Testis (tissue), 3 donors: ENCODE data around the gene ABHD2. TPM values are rescaled to one million over a fixed set of nuclear protein-coding genes. Genes with fewer than 3 reads are reported as not detected.

ENCODE experiments used
- DNase-seq: peaks from one replicate; pipeline ENCODE4 v3.0.0-alpha.2; 2019
- H3K27ac ChIP-seq, 2 donors: fragments of 200-600 bp; sonication (generic); one replicate each; pipeline ENCODE4 v1.5.1; 2019
- H3K27me3 ChIP-seq: fragments of 200-600 bp; sonication (generic); one replicate; pipeline ENCODE4 v1.5.1; 2019
- H3K36me3 ChIP-seq: fragments of 200-600 bp; sonication (generic); one replicate; pipeline ENCODE4 v1.5.1; 2017; ENCODE audit warnings: low read depth; ENCODE audit errors: missing control alignments
- H3K4me1 ChIP-seq: fragments of 200-600 bp; sonication (generic); one replicate; pipeline ENCODE4 v1.5.1; 2019
- H3K4me3 ChIP-seq, 2 donors: fragments of 200-600 bp; sonication (generic); one replicate each; pipeline ENCODE4 v1.5.1; 2017 to 2019
- H3K9me3 ChIP-seq: fragments of 200-600 bp; sonication (generic); one replicate; pipeline ENCODE4 v1.5.1; 2017
- CTCF ChIP-seq, 3 experiments: fragments of 450-650 bp in 2 of 3; fragments of 200-600 bp in 1 of 3; sonication (generic) in 1 of 3; IDR thresholded peaks; one replicate each; pipeline ENCODE4 v1.5.1; 2016 to 2019; ENCODE audit warnings: antibody characterized with exemption in 3 of 3, mild to moderate bottlenecking in 2 of 3, moderate library complexity in 1 of 3
- POLR2A ChIP-seq: fragments of 450-650 bp; IDR thresholded peaks from one replicate; pipeline ENCODE4 v1.6.1; 2017; ENCODE audit warnings: antibody characterized with exemption, mild to moderate bottlenecking, moderate library complexity
- WGBS, 2 donors: methylation state at CpG; one replicate each; pipeline ENCODE4 v1.1.5; 2018; 5-methylcytosine and 5-hydroxymethylcytosine counted together
- intact Hi-C: fragments of 100-400 bp; cut with DNase I; formaldehyde crosslinking; loops from one replicate; pipeline ENCODE4 v1.15.1; 2023; ENCODE audit warnings: low total_unique reads
- polyA plus RNA-seq: library from polyadenylated mRNA; stranded (reverse); fragments of 350-450 nt; fragmentation: Illumina TruSeq; extraction: RNeasy Lipid Tissue Mini Kit (QIAGEN cat#74804); gene quantifications from one replicate; pipeline ENCODE4 v1.2.3, GENCODE V29; 2014; ENCODE audit warnings: low read depth, low replicate concordance; ENCODE audit not compliant: insufficient read depth
- total RNA-seq, 2 donors: library from RNA; depleted of rRNA; stranded (reverse); fragments of >200 nt; gene quantifications; one replicate each; pipeline ENCODE4 v1.2.3, GENCODE V29; 2016

The ABHD2 gene
- total and polyA plus RNA-seq, 3 donors from 2014 or later: 82.5 to 214 (median 109) TPM

- Histone ChIP-seq H3K4me1 (no peaks in the 10 kb centered on the region), H3K9me3 (no peaks in the 10 kb centered on the region), H3K4me3 (no peak overlapping the region), H3K27me3 (no peaks in the 10 kb centered on the region), H3K36me3 (no peaks in the 10 kb centered on the region), H3K27ac (no peak overlapping the region)
- DNase-seq: peak; percentile 88
- 25 to 26% methylated on average over 13 of the region's 13 CpGs for WGBS, 2 donors
- TF ChIP-seq POLR2A (no peak), CTCF (IDR thresholded peaks at IDR 0.05) (peak; percentile 93 to 98 (median 97))
- intact Hi-C loops: loop anchor here (5.0 kb wide), 1 partner anchor 120 kb away; no protein-coding TSS in a partner anchor
These were observed 30.6 kb upstream of the ABHD2 start for GRCh38 chr15:89057506-89058133.

GRCh38 chr15:89058376-89058775 lies 29.9 kb upstream of the ABHD2 start:
- H3K4me3 ChIP-seq: no peak overlapping the region
- no peak for DNase-seq
- no peaks in the 10 kb centered on the region for H3K9me3 ChIP-seq
- no peaks in the 10 kb centered on the region for H3K4me1 ChIP-seq
- intact Hi-C loops: loop anchor here (5.0 kb wide), 1 partner anchor 119 kb away; no protein-coding TSS in a partner anchor
- no peaks in the 10 kb centered on the region for H3K36me3 ChIP-seq
- H3K27me3 ChIP-seq: no peaks in the 10 kb centered on the region
- no peak for TF ChIP-seq POLR2A
- no peak for TF ChIP-seq CTCF (IDR thresholded peaks at IDR 0.05)
- no peak overlapping the region for H3K27ac ChIP-seq
- WGBS, 2 donors: 93 to 95% methylated on average over 4 of the region's 4 CpGs

GRCh38 chr15:89058876-89059405 lies 29.3 kb upstream of the ABHD2 start:
- intact Hi-C loops: loop anchor here (5.0 kb wide), 1 partner anchor 118 kb away; no protein-coding TSS in a partner anchor
- no peak for DNase-seq
- H3K27ac ChIP-seq: no peak overlapping the region
- H3K27me3 ChIP-seq: no peaks in the 10 kb centered on the region
- no peak for TF ChIP-seq CTCF (IDR thresholded peaks at IDR 0.05)
- no peak for TF ChIP-seq POLR2A
- no peaks in the 10 kb centered on the region for H3K9me3 ChIP-seq
- H3K4me3 ChIP-seq: no peak overlapping the region
- H3K36me3 ChIP-seq: no peaks in the 10 kb centered on the region
- WGBS, 2 donors: 75 to 90% methylated on average over 5 of the region's 5 CpGs
- H3K4me1 ChIP-seq: no peaks in the 10 kb centered on the region

- no peaks in the 10 kb centered on the region for H3K9me3 ChIP-seq
- TF ChIP-seq CTCF (IDR thresholded peaks at IDR 0.05) (no peak), POLR2A (no peak)
- 83 to 100% methylated on average over 1 of the region's 1 CpG for WGBS, 2 donors
- H3K27me3 ChIP-seq: no peaks in the 10 kb centered on the region
- no peak overlapping the region for H3K4me3 ChIP-seq
- H3K27ac ChIP-seq: no peak overlapping the region
- H3K36me3 ChIP-seq: no peaks in the 10 kb centered on the region
- DNase-seq: no peak
- intact Hi-C loops: no loop called here
- H3K4me1 ChIP-seq: no peaks in the 10 kb centered on the region
These were observed 22.0 kb upstream of the ABHD2 start for GRCh38 chr15:89066280-89066679.

- WGBS, 2 donors: 78 to 88% methylated on average over 1 of the region's 1 CpG
- Histone ChIP-seq H3K36me3 (no peaks in the 10 kb centered on the region), H3K9me3 (no peaks in the 10 kb centered on the region), H3K27ac (no peak overlapping the region), H3K4me1 (no peaks in the 10 kb centered on the region), H3K27me3 (no peaks in the 10 kb centered on the region), H3K4me3 (no peak overlapping the region)
- DNase-seq: no peak
- TF ChIP-seq POLR2A: no peak
- no peak for TF ChIP-seq CTCF (IDR thresholded peaks at IDR 0.05)
- intact Hi-C loops: no loop called here
These were observed 20.5 kb upstream of the ABHD2 start for GRCh38 chr15:89067751-89068150.
